GM18520 (cell line): ENCODE measurements around the gene AFF3.
"Not testable (repeated sequence)": the region's sequence is repeated elsewhere in the genome, so short reads cannot be mapped to it uniquely, and the experiment has no call there.

Source experiments
- ATAC-seq: cut with Tn5 transposase; IDR thresholded peaks from one replicate; pipeline ENCODE4 v1.9.1; 2021; ENCODE audit not compliant: unreplicated experiment

The AFF3 gene

GRCh38 chr2:99772591-99773331 is 369.6 kb downstream of the AFF3 start:
- no peak for ATAC-seq

- ATAC-seq: no peak
Observed at GRCh38 chr2:99771681-99772333, 370.6 kb downstream of the AFF3 start.

GRCh38 chr2:99770876-99771275 is 371.5 kb downstream of the AFF3 start:
- no peak for ATAC-seq

DNA sequence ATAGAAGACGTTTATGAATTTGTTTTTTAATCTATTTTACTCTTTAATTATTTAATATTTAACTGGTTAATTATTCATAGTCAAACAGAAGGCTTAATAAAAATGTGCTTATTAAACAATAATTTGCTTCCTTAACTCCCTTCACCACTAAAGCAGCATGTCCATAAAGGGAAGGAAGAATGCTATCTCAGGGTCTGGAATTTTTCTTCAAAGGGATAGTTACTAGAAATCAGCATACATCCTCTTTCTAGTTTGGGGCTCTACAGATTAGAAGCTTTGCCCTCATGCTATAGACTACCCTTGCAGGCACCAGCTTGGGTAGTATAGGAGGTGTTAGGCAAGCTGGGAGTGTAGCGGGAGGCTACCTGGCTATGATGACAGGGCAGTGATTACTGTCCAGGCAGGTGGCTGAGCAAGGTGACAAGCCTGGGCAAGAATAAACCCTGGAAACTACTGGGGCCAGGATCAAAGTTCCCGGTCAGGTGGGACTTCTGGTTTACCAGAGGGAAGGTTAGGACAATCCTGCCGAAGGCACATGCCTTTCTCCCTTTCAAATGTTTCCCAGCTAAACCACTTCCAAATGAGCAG is 376.6 kb downstream of the AFF3 start:
- ATAC-seq: no peak

DNA sequence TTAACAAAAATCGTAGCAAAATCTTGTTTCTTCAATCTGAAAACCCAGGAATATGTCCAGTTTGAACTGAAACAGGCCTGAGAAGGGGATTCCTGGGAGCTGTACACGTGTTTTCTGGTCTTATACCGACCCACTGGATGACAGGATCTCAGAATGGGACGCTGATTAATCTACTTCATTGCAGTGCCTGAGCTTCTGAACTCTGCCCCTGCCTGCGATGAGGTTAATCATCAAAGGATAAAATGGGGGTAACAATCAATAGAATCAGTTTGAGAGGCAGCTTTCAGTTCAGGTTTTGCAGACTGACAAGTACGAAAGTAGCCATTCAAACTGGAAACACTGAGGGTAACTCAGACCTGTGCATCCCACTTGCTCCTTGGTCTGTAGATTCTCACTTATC is 378.6 kb downstream of the AFF3 start:
- ATAC-seq: no peak

GRCh38 chr2:99762714-99763113 is 379.7 kb downstream of the AFF3 start:
- ATAC-seq: peak; percentile 48

GRCh38 chr2:99757611-99758114 is 384.7 kb downstream of the AFF3 start:
- ATAC-seq: no peak

DNA sequence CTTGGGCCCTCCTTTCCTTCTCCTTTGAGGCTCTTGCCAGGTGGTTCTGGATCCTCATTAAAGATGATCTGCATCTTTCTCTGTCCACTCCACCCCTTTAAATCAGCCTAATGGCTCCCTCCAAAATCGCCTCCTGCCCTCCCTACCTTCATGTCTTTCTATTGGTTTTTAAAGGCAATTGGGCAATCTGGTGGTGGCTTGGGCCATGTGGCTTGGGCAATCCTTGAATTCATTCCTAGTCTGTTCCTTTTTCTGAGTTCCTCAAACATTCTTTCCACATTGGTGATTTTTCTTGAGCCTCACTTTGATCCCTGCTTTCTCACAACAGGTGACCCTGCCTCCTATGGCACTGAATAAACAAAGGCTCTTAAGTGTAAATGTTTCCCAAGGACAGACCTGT is 386.3 kb downstream of the AFF3 start:
- ATAC-seq: no peak

DNA sequence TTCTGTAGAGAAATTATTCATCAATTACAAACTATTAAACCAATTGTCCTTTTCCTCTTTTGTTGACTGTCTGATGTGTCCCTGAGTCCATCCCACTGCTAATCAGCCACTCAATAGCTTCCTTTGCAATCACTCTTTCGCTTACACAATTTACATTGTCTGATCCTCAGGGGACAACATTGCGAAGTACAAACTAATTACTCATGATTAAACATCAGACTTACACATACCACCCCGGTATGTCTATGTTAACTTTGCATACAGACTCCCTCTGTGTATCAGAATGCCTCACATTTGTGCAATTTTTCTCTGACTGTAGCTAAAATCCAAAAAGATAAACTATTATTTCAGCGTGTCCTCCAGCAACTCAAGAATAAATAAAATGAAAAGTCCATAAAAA is 388.2 kb downstream of the AFF3 start:
- no peak for ATAC-seq

DNA sequence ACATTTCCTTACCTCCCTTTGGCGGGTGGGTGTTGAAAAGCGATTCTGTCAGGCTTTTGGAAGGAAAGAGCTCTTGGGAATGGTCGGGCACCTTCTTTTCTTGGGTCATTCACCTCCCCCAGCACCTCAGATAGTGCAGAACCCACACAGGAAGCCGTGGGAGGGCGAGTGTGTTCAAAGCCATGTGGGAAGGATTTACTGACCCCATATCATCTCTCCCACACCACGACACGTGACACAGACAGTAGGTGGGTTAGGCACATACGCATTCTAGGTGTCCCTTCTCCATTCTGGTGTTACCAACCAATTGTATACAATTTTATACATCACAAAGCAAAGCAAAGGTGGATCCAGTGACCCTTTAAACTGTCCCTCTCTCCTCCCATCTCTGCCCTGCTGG is 388.9 kb downstream of the AFF3 start:
- no peak for ATAC-seq

GRCh38 chr2:99748344-99748743 is 394.0 kb downstream of the AFF3 start:
- ATAC-seq: no peak

GRCh38 chr2:99747842-99748241 is 394.5 kb downstream of the AFF3 start:
- no peak for ATAC-seq

DNA sequence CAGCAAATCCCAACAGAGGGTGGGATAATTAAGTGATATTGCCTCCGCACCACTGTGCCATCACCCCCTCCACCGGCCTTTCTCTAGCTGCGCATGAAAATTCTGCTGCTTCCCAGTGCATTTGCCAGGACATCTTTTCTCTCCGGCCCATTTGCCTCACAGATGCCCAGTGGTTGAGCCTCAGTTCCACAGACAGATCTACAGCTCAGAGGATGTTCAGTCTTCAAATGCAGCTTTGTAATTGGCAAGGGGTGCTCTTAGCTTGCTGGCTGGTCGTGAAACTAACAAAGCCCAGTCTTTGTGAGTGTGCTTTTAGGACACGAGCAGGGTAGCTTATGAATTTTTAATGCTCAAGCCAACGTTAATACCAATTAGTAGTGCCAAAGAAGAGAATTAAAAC is 399.2 kb downstream of the AFF3 start:
- ATAC-seq: no peak

- ATAC-seq: no peak
Observed at GRCh38 chr2:99737537-99737936, 404.9 kb downstream of the AFF3 start.

- no peak for ATAC-seq
Observed at GRCh38 chr2:99735753-99736152, 406.6 kb downstream of the AFF3 start.

- not testable (repeated sequence) for ATAC-seq
Observed at GRCh38 chr2:99735314-99735713, 407.1 kb downstream of the AFF3 start.

DNA sequence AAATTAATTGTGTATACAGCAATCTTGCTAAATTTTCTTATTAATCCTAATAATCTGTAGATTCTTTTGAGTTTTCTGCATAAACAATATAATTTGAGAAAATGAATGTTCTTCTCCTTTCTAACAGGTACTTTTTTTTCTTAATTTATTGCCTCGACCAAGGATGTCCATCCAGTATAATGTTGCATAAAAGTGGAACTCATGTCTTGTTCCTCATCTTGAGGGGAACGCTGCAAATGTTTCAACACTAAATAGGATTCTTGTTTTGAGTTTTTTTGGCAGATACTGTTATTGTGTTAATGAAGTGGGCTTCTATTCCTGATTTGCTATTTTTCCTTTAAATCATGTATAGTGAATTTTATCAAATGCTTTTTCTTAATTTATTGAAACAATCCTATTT is 408.2 kb downstream of the AFF3 start:
- no peak for ATAC-seq

GRCh38 chr2:99729104-99730025 is 413.0 kb downstream of the AFF3 start:
- no peak for ATAC-seq

- ATAC-seq: no peak
Observed at GRCh38 chr2:99728166-99728565, 414.2 kb downstream of the AFF3 start.

- ATAC-seq: no peak
Observed at GRCh38 chr2:99727199-99727598, 415.2 kb downstream of the AFF3 start.

DNA sequence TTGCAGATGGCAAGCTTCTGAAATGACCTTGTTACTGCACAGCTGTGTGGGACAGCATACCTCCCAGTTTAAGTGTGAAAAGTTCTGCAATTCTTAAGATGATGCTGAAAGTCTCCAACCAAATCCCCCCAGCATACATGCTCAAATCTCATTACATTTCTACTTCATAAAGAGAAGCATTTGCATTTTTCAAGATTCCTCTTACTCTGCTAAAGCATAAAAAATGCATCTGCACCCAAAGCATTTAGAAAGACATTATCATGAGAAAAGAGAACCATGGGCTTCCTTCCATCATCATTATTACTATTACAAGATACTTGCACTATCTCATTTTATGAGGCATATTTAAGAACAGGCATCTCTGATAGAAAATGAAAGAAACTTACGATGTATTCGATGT is 415.7 kb downstream of the AFF3 start:
- no peak for ATAC-seq
